Naive thymus-derived CD4-positive, alpha-beta T cell (primary cell): ENCODE measurements around the gene RBMS3. TPM values are rescaled to one million over a fixed set of nuclear protein-coding genes. Genes with fewer than 3 reads are reported as not detected.

Source experiments
- ATAC-seq: fragments of 150-1000 bp; cut with Tn5 transposase; 2 replicates; pipeline ENCODE4 v1.10.0; 2021; ENCODE audit warnings: mild to moderate bottlenecking, moderate library complexity
- CTCF ChIA-PET: fragments of 350-600 bp; sonication (Branson Sonifier 250); formaldehyde crosslinking; loops from one replicate; lab custom pipeline; 2021; ENCODE audit warnings: antibody characterized with exemption; lab: Charles Lee
- POLR2A ChIA-PET: fragments of 350-600 bp; sonication (Branson Sonifier 250); formaldehyde crosslinking; loops from one replicate; lab custom pipeline; 2021; ENCODE audit warnings: antibody characterized with exemption, inconsistent platforms; lab: Charles Lee
- DNase-seq, 9 donors: peaks; one replicate each; pipeline versions ENCODE4 v3.0.0 to v3.0.0-alpha.2; 2020 to 2022; ENCODE audit warnings: mixed read lengths in 1 of 9
- H3K27ac ChIP-seq: one replicate; pipeline ENCODE4 v1.7.0; 2013; ENCODE audit warnings: mild to moderate bottlenecking, low read depth, low read length, moderate library complexity
- H3K27me3 ChIP-seq, 2 donors: one replicate each; pipeline ENCODE4 v1.7.0; 2013; ENCODE audit warnings: low read length in 2 of 2, mild to moderate bottlenecking in 2 of 2, moderate library complexity in 2 of 2; ENCODE audit not compliant: control insufficient read depth in 2 of 2, insufficient read depth in 2 of 2
- H3K36me3 ChIP-seq, 3 experiments: 1 replicate in 2 of 3; 2 replicates in 1 of 3; pipeline ENCODE4 v1.7.0; 2013; ENCODE audit warnings: low read length in 3 of 3, mild to moderate bottlenecking in 3 of 3, moderate library complexity in 1 of 3; ENCODE audit not compliant: insufficient read depth in 3 of 3, control insufficient read depth in 2 of 3
- H3K4me1 ChIP-seq, 2 donors: one replicate each; pipeline ENCODE4 v1.7.0; 2013; ENCODE audit warnings: low read length in 2 of 2, mild to moderate bottlenecking in 2 of 2, moderate library complexity in 1 of 2; ENCODE audit not compliant: control insufficient read depth in 2 of 2, insufficient read depth in 2 of 2
- H3K4me3 ChIP-seq: 2 replicates; pipeline ENCODE4 v1.7.0; 2013; ENCODE audit warnings: mild to moderate bottlenecking, low read length
- H3K9me3 ChIP-seq, 3 experiments: 1 replicate in 2 of 3; 2 replicates in 1 of 3; pipeline ENCODE4 v1.7.0; 2013; ENCODE audit warnings: low read length in 3 of 3; ENCODE audit not compliant: control insufficient read depth in 2 of 3
- H3K27ac Mint-ChIP-seq, 9 donors: one replicate each; pipeline ENCODE4 v1.8.0; 2020 to 2022; ENCODE audit warnings: mixed read lengths in 9 of 9, mild to moderate bottlenecking in 8 of 9, moderate library complexity in 5 of 9, inconsistent platforms in 2 of 9
- H3K27me3 Mint-ChIP-seq, 5 donors: one replicate each; pipeline ENCODE4 v1.8.0; 2021 to 2022; ENCODE audit warnings: mixed read lengths in 5 of 5, mild to moderate bottlenecking in 1 of 5
- H3K36me3 Mint-ChIP-seq, 5 donors: one replicate each; pipeline ENCODE4 v1.8.0; 2020 to 2022; ENCODE audit warnings: mixed read lengths in 5 of 5, mild to moderate bottlenecking in 3 of 5, inconsistent platforms in 1 of 5
- H3K4me1 Mint-ChIP-seq, 7 donors: one replicate each; pipeline ENCODE4 v1.8.0; 2020 to 2022; ENCODE audit warnings: mixed read lengths in 7 of 7, mild to moderate bottlenecking in 3 of 7, inconsistent platforms in 1 of 7
- H3K4me3 Mint-ChIP-seq, 10 donors: one replicate each; pipeline ENCODE4 v1.8.0; 2020 to 2022; ENCODE audit warnings: mild to moderate bottlenecking in 10 of 10, mixed read lengths in 10 of 10, moderate library complexity in 6 of 10, inconsistent platforms in 2 of 10
- H3K9me3 Mint-ChIP-seq, 11 donors: one replicate each; pipeline ENCODE4 v1.8.0; 2020 to 2022; ENCODE audit warnings: mixed read lengths in 11 of 11, mild to moderate bottlenecking in 4 of 11, inconsistent platforms in 1 of 11, moderate library complexity in 1 of 11
- intact Hi-C, 2 donors: fragments of 100-400 bp; cut with micrococcal nuclease; formaldehyde crosslinking; loops; one replicate each; pipeline ENCODE4 v1.15.1; 2023
- polyA plus RNA-seq, 2 donors: library from polyadenylated mRNA; unstranded; fragments of 300-500 nt; fragmentation: Illumina TruSeq; gene quantifications; one replicate each; pipeline ENCODE4 v1.2.3, GENCODE V29; 2021
- total RNA-seq, 6 experiments: library from RNA in 5 of 6; stranded (reverse) in 5 of 6; gene quantifications; 1 replicate in 5 of 6; 2 replicates in 1 of 6; pipeline ENCODE4 v1.2.3 and lab custom pipeline; 2021 to 2026

RBMS3 gene
- total and polyA plus RNA-seq, 7 experiments from 2014 or later, result 0.15 to 4.9 (median 0.49) TPM

DNA sequence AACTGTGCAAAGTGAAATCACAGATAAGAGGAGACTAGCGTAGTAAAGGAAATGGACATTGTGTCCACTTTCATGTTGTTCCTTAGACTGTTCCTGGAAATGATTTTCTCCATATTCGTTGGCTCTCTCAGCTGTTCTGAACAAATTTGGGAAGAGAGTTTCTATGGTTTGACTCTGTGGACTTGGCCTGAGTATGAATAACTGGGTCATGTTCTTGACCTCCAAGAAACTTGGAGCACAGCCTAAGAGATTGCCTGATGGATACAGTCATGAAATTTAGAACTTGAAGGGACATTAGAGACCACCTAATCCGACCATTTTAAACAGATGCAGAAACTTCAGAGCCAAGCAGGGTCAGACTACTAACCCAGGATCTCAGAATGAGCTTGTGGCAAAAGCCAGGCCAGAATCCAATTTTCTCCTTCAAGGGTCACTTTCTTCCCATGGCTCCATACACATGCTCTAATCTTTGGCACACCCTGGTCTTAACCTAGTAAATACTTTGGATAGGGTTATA is 430.4 kb downstream of the RBMS3 start:
- H3K27ac Mint-ChIP-seq, result no peak overlapping the region
- intact Hi-C loops, result no loop called here
- peaks cover 0 to 4% (median 0%) of the 10 kb centered on the region in 11 donors for H3K9me3 Mint-ChIP-seq
- Histone ChIP-seq H3K4me1 (no peaks in the 10 kb centered on the region), H3K27ac (no peak overlapping the region), H3K27me3 (no peaks in the 10 kb centered on the region), H3K9me3 (no peaks in the 10 kb centered on the region), H3K4me3 (no peak overlapping the region), H3K36me3 (no peaks in the 10 kb centered on the region)
- DNase-seq (no peak), ATAC-seq (no peak)
- CTCF ChIA-PET, result no interaction called here
- no peaks in the 10 kb centered on the region for H3K36me3 Mint-ChIP-seq
- no peak overlapping the region for H3K4me3 Mint-ChIP-seq
- peaks cover 0 to 4% (median 2%) of the 10 kb centered on the region in 5 donors for H3K27me3 Mint-ChIP-seq
- POLR2A ChIA-PET, result no interaction called here
- H3K4me1 Mint-ChIP-seq, result no peaks in the 10 kb centered on the region

- Histone ChIP-seq H3K9me3 (no peaks in the 10 kb centered on the region), H3K4me3 (no peak overlapping the region), H3K36me3 (no peaks in the 10 kb centered on the region), H3K27me3 (no peaks in the 10 kb centered on the region), H3K27ac (no peak overlapping the region), H3K4me1 (no peaks in the 10 kb centered on the region)
- ATAC-seq (no peak), DNase-seq (no peak)
- no peaks in the 10 kb centered on the region for H3K36me3 Mint-ChIP-seq
- CTCF ChIA-PET, result no interaction called here
- POLR2A ChIA-PET, result no interaction called here
- H3K27me3 Mint-ChIP-seq, result peaks cover 0 to 3% (median 0%) of the 10 kb centered on the region in 5 donors
- no peak overlapping the region for H3K4me3 Mint-ChIP-seq
- H3K27ac Mint-ChIP-seq, result no peak overlapping the region
- peaks cover 0 to 4% (median 0%) of the 10 kb centered on the region in 11 donors for H3K9me3 Mint-ChIP-seq
- intact Hi-C loops, result no loop called here
- no peaks in the 10 kb centered on the region for H3K4me1 Mint-ChIP-seq
Observed at GRCh38 chr3:29716213-29716612, 435.3 kb downstream of the RBMS3 start.

DNA sequence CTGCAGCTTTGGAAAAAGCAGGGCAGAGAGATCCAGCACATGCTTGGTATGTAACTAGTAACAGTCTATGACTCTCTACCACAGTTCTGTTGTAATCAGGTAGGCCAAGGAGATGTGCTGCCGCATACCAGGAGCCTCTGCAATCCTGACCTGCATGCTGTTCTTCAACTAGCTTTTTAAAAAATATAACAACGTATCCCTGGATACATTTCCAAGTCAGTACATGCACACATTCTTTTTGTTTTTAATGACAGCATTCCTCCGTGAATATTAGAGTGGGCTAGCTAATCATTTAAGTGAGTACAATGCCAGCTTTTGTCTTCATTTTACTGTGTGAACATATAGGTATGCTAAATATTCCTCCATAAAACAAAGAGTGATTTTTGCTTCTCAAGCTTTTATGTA is 437.8 kb downstream of the RBMS3 start:
- Mint-ChIP-seq H3K36me3 (no peaks in the 10 kb centered on the region), H3K27ac (no peak overlapping the region), H3K27me3 (peaks cover 0 to 9% (median 0%) of the 10 kb centered on the region in 5 donors), H3K4me3 (no peak overlapping the region), H3K4me1 (no peaks in the 10 kb centered on the region), H3K9me3 (peaks cover 0 to 4% (median 0%) of the 10 kb centered on the region in 11 donors)
- no peaks in the 10 kb centered on the region for H3K27me3 ChIP-seq
- H3K27ac ChIP-seq, result no peak overlapping the region
- H3K9me3 ChIP-seq, result no peaks in the 10 kb centered on the region
- no peak overlapping the region for H3K4me3 ChIP-seq
- ChIA-PET CTCF (no interaction called here), POLR2A (no interaction called here)
- intact Hi-C loops, result no loop called here
- no peaks in the 10 kb centered on the region for H3K36me3 ChIP-seq
- DNase-seq, result no peak
- H3K4me1 ChIP-seq, result no peaks in the 10 kb centered on the region
- no peak for ATAC-seq

DNA sequence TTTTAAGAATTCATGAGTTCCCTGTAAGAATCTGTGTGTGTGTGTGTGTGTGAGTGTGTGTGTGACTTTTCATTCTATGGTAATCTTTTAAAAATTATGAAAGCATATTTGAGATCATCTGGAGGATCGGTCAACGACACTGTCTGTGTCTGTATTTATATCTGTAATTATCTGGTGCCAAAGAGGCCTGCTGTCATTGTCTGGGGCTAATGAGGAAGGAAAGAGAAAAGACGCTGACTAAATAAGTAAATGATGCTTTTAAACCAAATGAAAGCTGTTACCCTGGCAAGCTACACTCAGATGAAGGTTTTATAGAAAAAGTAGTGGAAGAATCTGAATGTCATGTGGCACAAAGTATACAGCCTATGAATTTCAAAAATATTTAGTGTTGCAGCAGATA is 439.8 kb downstream of the RBMS3 start:
- no peaks in the 10 kb centered on the region for H3K4me1 ChIP-seq
- H3K27ac ChIP-seq, result no peak overlapping the region
- Mint-ChIP-seq H3K27ac (no peak overlapping the region), H3K27me3 (peaks cover 0 to 15% (median 0%) of the 10 kb centered on the region in 5 donors), H3K4me3 (no peak overlapping the region), H3K9me3 (peaks cover 0 to 5% (median 0%) of the 10 kb centered on the region in 11 donors), H3K36me3 (no peaks in the 10 kb centered on the region), H3K4me1 (no peaks in the 10 kb centered on the region)
- no peak overlapping the region for H3K4me3 ChIP-seq
- ChIA-PET CTCF (no interaction called here), POLR2A (no interaction called here)
- no peaks in the 10 kb centered on the region for H3K9me3 ChIP-seq
- DNase-seq (no peak), ATAC-seq (no peak)
- intact Hi-C loops, result no loop called here
- no peaks in the 10 kb centered on the region for H3K36me3 ChIP-seq
- H3K27me3 ChIP-seq, result no peaks in the 10 kb centered on the region

GRCh38 chr3:29721789-29722188 is 440.9 kb downstream of the RBMS3 start:
- CTCF ChIA-PET, result no interaction called here
- no peaks in the 10 kb centered on the region for H3K4me1 ChIP-seq
- H3K9me3 ChIP-seq, result no peaks in the 10 kb centered on the region
- H3K4me3 ChIP-seq, result no peak overlapping the region
- H3K27ac Mint-ChIP-seq, result no peak overlapping the region
- H3K36me3 ChIP-seq, result no peaks in the 10 kb centered on the region
- POLR2A ChIA-PET, result no interaction called here
- no peak for DNase-seq
- ATAC-seq, result no peak
- intact Hi-C loops, result no loop called here
- peaks cover 0 to 5% (median 0%) of the 10 kb centered on the region in 5 donors for H3K36me3 Mint-ChIP-seq
- H3K27me3 ChIP-seq, result no peaks in the 10 kb centered on the region
- peaks cover 0 to 6% (median 0%) of the 10 kb centered on the region in 11 donors for H3K9me3 Mint-ChIP-seq
- peaks cover 0 to 21% (median 0%) of the 10 kb centered on the region in 5 donors for H3K27me3 Mint-ChIP-seq
- H3K4me3 Mint-ChIP-seq, result no peak overlapping the region
- H3K27ac ChIP-seq, result no peak overlapping the region
- no peaks in the 10 kb centered on the region for H3K4me1 Mint-ChIP-seq

- no peak overlapping the region for H3K27ac ChIP-seq
- ChIA-PET POLR2A (no interaction called here), CTCF (no interaction called here)
- no peak overlapping the region for H3K4me3 ChIP-seq
- no peak overlapping the region for H3K27ac Mint-ChIP-seq
- H3K9me3 Mint-ChIP-seq, result peaks cover 0 to 11% (median 0%) of the 10 kb centered on the region in 11 donors
- H3K36me3 ChIP-seq, result no peaks in the 10 kb centered on the region
- no peaks in the 10 kb centered on the region for H3K4me1 ChIP-seq
- H3K27me3 Mint-ChIP-seq, result peaks cover 0 to 4% (median 3%) of the 10 kb centered on the region in 5 donors
- peaks cover 0 to 4% (median 0%) of the 10 kb centered on the region in 5 donors for H3K36me3 Mint-ChIP-seq
- H3K4me1 Mint-ChIP-seq, result no peaks in the 10 kb centered on the region
- intact Hi-C loops, result no loop called here
- H3K9me3 ChIP-seq, result no peaks in the 10 kb centered on the region
- no peak for DNase-seq
- no peaks in the 10 kb centered on the region for H3K27me3 ChIP-seq
- no peak for ATAC-seq
- no peak overlapping the region for H3K4me3 Mint-ChIP-seq
Observed at GRCh38 chr3:29731050-29731449, 450.2 kb downstream of the RBMS3 start.

DNA sequence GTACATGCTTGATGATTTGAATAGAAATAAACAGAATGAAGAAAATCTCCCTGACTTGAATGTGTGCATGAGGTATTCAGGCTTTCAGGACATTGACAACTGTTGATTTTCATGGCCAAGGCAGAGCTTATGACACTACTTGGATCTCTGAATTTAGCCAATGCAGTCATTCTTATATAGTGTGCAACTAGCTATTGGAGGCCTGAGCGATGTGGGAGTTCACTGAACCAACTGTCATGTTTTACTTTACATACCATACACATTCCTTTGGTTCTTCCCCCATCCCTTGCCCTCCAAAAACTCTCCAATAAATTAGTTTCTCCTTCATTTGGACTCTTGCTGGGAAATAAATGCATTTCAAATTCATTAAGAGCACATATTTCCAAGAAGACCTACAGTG is 460.4 kb downstream of the RBMS3 start:
- Mint-ChIP-seq H3K4me1 (no peaks in the 10 kb centered on the region), H3K36me3 (no peaks in the 10 kb centered on the region), H3K27me3 (no peaks in the 10 kb centered on the region), H3K4me3 (no peak overlapping the region), H3K9me3 (no peaks in the 10 kb centered on the region), H3K27ac (no peak overlapping the region)
- no peak overlapping the region for H3K27ac ChIP-seq
- no peaks in the 10 kb centered on the region for H3K4me1 ChIP-seq
- no peak for ATAC-seq
- CTCF ChIA-PET, result no interaction called here
- H3K27me3 ChIP-seq, result no peaks in the 10 kb centered on the region
- H3K9me3 ChIP-seq, result no peaks in the 10 kb centered on the region
- POLR2A ChIA-PET, result no interaction called here
- intact Hi-C loops, result no loop called here
- no peaks in the 10 kb centered on the region for H3K36me3 ChIP-seq
- no peak for DNase-seq
- no peak overlapping the region for H3K4me3 ChIP-seq
